NB4 (cell line): ENCODE data around the gene SPIN2A.

Experiments
- MYC ChIP-seq: IDR thresholded peaks from 2 replicates; pipeline ENCODE4 v1.6.1; 2011; ENCODE audit warnings: low read depth, low read length
- POLR2A ChIP-seq: IDR thresholded peaks from 2 replicates; pipeline ENCODE4 v1.6.1; 2011; ENCODE audit warnings: mild to moderate bottlenecking; ENCODE audit not compliant: insufficient read length; ENCODE audit errors: extremely low read depth
- TF ChIP-seq, protein P1 (sequence below): IDR thresholded peaks from one replicate; pipeline ENCODE4 v1.5.1; 2012; ENCODE audit warnings: low read depth, low read length

DNA sequence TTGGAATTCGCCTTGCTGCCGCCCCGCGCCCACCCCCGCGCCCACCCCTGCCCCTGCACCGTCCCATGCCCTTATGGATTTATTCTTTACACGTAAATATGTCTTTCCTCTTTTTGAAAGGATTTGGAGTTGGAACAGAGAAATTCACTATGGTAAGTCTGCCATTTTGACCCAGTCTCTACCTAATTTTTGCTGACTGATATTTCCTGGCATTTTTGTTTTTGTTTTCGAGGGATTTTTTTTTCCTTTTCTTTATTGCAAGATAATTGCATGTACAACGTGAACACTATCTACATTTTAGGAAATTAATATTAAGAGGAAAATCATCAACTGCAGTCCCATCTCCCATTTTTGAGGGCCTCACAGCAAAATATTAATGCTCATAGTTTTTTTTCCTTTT lies 15.4 kb downstream of the SPIN2A start:
- TF ChIP-seq, protein P1, sequence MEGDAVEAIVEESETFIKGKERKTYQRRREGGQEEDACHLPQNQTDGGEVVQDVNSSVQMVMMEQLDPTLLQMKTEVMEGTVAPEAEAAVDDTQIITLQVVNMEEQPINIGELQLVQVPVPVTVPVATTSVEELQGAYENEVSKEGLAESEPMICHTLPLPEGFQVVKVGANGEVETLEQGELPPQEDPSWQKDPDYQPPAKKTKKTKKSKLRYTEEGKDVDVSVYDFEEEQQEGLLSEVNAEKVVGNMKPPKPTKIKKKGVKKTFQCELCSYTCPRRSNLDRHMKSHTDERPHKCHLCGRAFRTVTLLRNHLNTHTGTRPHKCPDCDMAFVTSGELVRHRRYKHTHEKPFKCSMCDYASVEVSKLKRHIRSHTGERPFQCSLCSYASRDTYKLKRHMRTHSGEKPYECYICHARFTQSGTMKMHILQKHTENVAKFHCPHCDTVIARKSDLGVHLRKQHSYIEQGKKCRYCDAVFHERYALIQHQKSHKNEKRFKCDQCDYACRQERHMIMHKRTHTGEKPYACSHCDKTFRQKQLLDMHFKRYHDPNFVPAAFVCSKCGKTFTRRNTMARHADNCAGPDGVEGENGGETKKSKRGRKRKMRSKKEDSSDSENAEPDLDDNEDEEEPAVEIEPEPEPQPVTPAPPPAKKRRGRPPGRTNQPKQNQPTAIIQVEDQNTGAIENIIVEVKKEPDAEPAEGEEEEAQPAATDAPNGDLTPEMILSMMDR: no peak
- TF ChIP-seq POLR2A: no peak
- no peak for TF ChIP-seq MYC
